HG03521 (cell line): ENCODE measurements around the gene HOXC12.

Experiments
- ATAC-seq: cut with Tn5 transposase; IDR thresholded peaks from one replicate; pipeline ENCODE4 v1.9.1; 2021; ENCODE audit warnings: mild to moderate bottlenecking, moderate library complexity; ENCODE audit not compliant: unreplicated experiment

Gene HOXC12

GRCh38 chr12:53955036-53955775 is 503 bp downstream of the HOXC12 start:
- no peak for ATAC-seq

GRCh38 chr12:53955776-53956250 is 1.1 kb downstream of the HOXC12 start:
- no peak for ATAC-seq

DNA sequence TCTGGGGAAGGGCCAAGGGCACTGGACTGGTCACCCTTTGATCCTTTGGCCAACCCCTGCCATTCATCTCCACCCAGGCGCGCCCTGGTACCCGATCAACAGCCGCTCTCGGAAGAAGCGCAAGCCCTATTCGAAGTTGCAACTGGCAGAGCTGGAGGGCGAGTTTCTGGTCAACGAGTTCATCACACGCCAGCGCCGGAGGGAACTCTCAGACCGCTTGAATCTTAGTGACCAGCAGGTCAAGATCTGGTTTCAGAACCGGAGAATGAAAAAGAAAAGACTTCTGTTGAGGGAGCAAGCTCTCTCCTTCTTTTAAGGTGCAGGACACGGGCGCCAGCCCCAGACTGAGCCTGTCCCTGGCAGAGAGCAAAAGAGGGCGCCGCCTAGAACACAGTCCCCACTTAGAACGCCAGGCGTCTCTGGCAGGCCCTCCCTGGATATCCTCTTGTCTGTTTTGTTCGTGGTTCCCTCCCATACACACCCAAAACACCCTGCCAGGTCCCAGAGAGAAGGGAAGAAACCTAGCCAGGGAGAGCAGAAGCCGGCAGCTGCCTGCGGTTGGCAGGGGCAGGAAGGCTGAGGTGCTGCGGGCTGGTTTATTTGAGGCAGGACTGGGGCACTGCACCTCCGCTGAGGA is 1.7 kb downstream of the HOXC12 start:
- no peak for ATAC-seq

DNA sequence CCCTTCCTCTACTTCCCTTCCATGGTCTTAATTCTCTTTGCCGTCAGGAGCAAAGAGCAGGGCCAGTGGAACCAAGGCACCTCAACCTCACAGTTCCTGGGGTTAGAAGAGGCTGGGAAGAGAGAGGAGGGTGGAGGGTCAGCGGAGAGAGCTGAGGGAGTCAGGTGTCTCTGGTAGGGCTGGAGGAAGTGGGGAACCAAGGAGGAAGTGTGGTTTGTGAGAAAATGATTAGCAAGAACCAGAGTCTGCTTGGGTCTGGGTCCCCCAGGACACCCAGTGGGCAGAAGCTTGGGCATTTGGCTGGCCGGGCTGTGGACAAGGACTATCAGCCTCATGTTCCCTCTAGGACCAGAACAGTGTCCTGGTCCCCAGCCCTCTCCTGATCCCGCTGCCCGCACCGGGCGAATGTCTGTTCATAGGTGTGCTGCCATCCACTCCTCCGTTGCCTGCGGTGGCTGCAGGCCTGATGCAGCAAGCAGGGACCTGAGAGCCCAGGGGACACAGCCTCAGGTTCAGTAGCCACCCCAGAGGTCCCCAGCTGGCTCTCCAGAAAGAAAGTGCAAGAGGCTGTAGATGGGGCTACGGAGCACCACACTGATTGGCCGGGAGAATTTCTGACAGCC is 2.3 kb downstream of the HOXC12 start:
- ATAC-seq = no peak

DNA sequence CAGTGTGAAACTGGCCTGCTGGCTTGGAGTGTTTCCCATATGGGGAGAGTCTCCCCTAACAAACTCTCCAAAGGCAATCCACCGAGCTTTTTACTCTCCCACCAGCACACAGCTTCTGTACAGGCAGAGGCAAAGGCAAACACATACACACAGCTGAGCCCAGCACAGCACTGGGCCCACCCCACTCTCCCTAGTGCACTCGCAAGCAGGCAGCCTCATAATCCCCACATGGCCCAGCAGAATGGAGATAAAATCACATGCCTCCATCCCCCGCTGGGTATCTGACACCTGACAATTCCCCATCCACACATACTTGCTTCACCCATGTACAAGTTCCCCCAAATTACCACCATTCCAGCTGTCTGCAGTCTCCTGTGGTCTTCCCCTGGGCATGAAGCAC is 3.4 kb downstream of the HOXC12 start:
- ATAC-seq = no peak

GRCh38 chr12:53959314-53959713 is 4.6 kb downstream of the HOXC12 start:
- no peak for ATAC-seq

DNA sequence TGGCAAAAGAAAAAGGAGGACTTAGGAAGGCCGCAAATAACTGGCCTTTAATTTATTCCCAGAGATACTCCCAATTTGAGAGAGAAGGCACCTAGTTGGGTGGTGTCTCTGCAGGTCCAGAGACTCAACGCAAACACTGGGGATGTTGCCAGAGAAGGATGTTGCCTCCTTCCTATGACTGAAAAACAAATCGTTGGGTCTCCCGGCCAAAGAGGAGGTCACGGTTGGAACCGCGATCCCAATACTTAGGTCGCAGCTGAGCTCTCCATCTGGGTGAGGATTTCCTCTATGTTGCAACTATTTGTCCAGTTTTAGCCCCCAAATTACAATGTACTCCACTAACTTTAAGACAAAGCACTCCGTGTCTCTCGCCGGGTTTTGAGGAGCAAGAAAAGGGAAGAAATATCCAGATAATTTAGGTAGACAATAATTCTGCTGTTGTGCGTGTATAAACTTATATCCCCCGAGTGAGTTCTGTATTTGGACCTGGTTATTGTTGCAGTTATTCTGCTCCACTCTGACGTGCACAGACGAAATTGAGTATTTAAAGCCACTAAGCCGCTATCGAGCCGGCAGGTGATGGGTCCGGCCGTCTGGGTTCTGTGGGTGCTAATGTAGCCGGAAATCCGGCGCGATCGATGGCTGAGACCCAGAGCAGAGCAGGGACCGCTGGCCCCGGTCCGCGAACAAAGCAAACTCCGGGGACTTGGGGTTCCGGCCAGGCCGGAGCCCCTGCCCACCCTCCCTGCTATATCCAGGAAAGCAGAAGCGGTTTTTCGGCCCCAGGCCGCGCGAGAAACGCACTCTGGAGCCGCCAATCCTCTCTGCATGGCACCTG is 5.7 kb downstream of the HOXC12 start:
- no peak for ATAC-seq

GRCh38 chr12:53961025-53961761 is 6.5 kb downstream of the HOXC12 start:
- ATAC-seq = no peak

DNA sequence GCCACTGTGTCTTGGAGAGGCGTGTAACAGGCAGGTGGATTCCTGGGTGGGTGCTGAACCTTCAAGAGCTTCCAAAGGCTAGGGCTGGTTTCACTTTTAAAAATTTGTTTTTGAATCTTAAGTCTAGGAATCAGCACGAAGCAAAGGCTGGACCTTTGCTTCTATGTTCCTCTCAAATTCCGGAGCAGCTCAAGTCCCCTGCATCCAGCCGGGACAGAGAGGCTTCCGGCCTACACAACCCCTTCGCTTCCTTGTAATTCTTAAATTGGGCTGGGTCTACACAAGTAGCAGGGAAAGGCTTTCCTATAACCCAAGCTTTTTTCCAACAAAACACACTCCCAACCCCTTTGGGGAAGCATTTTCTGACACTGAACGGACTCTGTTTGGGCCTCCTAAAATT is 8.3 kb downstream of the HOXC12 start:
- ATAC-seq = no peak

- no peak for ATAC-seq
Observed at GRCh38 chr12:53963434-53964314, 9.0 kb downstream of the HOXC12 start.

- ATAC-seq = no peak
Observed at GRCh38 chr12:53964315-53964713, 9.6 kb downstream of the HOXC12 start.

DNA sequence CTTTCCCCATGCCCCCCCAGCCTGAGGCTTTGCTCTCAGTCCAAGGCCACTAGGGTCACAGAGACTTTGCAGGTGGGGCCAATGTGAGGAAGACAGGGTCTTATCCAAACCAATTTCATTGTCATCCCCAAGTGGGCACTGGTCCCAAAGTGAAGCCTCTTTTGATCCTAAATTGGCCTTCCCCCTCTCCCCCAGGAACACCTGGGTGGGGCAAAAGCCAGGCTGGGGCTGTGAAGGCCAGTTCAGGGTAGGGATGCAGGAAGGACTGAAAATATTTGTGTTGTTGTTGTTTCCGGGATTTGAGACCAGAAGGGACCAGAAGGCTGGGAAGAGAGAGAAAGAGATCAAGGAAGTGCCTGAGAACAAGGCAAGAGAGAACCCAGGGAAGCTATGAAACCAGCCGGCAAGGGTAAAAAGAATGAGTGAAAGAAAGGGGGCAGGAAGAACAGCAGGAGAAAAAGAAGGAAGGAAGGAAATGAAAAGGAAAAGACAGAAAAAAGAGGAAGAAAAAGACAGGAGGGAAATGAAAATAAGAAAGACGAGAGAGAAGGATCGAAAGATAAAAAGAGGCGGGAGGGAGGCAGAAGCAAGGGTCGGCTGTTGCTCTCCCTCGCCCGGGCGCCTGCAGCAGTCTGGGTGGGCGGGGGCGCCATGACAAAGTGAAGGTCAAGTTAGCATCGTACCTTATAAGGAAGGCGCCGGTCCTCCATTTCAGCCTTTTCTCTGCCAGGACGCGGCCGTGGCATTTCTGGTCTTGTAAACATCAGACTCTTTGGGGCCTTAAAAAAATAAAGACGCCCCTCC is 10.8 kb downstream of the HOXC12 start:
- no peak for ATAC-seq

- ATAC-seq = no peak
Observed at GRCh38 chr12:53966085-53966384, 11.3 kb downstream of the HOXC12 start.

DNA sequence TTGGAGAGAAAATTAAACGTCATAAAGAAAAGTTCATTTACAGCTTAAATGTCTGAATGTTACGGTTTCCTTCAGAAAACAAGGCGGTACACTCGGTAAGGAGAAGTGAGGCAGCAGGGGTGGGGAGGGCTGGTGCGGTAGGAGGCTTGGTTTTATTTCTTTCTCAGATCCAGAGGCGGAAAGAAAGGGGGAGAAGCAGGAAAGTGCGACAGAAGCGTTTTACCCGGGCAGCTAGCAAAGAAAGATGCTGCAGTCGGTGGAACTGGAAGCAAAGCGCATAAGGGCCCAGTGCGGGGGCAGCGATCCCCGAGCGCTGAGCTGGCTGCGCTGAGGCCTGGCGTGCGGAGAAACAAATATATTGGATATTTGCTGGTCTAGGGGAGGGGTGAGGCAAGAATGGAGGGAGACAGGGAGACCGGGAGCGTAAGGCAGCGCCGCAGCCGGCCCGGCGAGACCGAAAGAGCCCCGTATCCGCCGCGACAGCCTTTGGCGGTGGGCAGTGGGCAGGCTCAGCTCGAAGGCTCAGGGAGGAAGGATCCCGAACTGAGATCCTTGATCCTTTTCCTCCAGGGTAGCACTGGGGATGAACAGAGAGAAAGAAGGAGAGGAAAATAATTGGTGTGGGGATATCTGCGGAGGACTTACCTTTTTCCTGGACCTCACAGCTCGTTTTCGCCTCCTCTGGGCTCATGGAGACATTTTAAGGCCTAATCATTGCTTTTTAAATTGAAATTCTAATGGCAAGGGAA is 11.9 kb downstream of the HOXC12 start:
- ATAC-seq = no peak

DNA sequence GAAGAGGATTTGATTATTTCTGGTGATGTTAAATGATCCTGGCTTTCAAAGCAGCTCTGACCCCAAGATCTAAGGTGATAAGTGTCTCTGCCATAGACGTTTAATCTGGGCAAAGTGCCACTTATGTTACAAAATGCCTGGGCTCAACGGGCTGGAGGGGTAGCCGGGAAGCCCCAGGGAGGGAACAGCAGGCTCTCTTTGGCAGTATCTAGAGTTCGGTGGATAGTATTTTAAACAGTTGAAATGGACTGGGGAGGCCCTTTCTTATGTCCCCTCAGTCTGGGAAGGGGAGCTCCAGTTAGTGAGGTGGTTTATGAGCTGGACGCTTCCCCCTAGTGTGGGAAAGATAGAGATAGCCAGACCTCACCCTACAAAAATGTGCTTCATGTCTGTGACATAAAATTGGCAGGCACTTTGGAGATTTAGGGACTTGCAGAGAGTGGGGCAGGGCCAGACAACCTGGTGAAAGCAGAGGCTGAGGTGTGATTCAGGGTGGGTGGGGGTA is 12.8 kb downstream of the HOXC12 start:
- ATAC-seq = no peak

DNA sequence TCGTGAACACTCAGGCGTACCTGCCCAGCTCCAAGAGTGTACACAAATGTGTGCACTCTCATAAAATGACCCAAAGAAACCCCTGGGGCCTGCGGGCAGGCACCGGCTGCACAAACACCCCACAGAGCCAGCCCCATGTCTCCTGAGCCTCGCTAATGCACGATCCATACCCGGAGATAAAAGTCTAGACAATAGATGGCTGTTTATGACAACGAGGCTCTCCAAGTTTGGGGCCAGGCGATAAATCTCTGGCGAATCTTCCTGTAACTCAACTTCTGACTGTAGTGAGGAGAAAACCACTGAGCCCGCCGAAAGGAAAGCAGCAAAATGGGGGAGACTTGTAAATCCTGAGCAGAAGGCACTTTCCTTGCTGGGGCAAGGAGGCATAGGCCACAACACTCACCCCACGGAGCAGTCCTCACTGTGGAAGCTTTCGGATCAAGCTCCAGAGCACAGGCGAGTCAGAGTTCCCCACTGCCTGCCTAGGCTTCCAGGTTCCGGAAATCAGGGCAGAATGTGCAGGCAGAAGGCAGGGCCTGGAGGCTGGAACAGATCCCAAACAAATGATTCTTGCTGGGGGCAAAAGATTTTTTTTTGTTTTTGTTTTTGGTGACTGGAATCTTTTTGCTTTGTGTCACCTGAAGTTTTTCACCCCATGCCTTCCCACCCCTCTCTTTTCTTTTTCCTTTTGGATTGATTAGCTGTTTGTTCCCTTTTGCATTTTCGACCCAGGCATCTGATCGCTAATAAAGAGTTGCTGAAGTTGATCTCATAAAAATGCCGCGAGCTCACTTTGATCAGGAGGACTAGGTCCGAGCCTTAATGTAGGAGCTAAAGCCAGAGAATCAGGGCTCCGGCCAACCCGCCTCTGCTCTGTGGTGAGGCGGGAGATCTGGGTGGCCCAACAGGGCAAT is 13.8 kb downstream of the HOXC12 start:
- no peak for ATAC-seq
